Measurements from ENCODE around the gene HLCS.
"Not testable (repeated sequence)": the region's sequence is repeated elsewhere in the genome, so short reads cannot be mapped to it uniquely, and the experiment has no call there.

Gene HLCS

DNA sequence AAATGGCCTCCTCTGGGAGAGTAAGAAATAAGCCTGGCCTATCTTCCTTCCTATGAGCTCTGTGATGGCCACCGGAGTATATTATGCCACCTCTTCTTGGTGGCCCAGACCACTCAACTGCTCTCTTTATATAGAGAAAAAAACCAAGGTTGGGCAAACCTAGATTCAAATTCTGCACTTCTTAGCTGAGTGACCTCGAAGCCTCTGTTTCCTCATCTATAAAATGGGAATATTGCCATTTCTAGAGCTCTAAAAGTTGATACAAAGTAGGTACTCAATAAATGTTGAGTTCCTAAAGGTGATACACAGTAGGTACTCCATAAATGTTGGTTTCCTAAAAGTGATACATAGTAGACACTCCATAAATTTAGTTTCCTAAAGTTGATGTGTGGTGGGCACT, 120.7 kb downstream of the HLCS start:
- DNase-seq = no peak

- no peak for DNase-seq
Observed at GRCh38 chr21:36845070-36845469, 121.4 kb downstream of the HLCS start.

GRCh38 chr21:36841866-36842265, 124.6 kb downstream of the HLCS start:
- DNase-seq = no peak

- DNase-seq = no peak
Observed at GRCh38 chr21:36839735-36840134, 126.7 kb downstream of the HLCS start.

GRCh38 chr21:36839123-36839522, 127.3 kb downstream of the HLCS start:
- no peak for DNase-seq

DNA sequence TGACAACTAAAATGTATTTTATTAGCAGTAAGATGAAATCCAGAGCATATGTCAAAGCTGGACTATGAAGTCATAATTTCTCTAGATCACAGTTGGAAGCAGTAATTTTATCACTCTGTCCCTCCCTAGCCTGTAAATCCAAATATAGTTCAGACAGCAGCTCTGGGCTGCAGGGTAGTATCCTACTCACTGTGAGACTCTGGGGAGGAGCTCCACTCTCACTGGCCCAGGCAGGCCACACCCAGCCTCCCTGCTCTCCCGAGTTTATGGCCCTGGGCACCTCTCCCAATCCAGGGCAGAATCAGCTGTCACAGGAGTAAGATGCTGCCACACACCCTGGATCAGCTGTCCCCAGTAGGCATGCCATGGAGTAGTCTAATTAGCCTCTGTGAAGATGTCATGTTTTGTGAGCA, 131.1 kb downstream of the HLCS start:
- DNase-seq = no peak

DNA sequence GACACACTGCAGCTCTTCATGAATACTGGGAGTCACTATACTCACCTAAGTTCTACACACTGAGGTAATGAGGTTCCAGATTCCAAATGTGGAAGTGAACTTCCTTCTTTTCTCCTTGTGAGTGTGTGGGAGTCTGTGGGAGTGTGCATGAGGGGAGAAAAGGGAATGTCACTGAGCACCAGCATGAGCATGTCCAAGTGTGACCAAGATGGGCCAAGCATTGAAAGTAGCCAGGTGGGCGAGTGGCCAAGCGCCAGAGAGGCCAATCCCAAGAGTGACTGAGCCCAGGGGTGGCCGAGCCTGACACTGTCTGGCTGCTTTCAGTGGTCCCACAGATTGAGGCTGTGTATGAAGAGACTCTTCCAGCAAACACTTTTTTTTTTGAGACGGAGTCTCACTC, 132.3 kb downstream of the HLCS start:
- DNase-seq = no peak

DNA sequence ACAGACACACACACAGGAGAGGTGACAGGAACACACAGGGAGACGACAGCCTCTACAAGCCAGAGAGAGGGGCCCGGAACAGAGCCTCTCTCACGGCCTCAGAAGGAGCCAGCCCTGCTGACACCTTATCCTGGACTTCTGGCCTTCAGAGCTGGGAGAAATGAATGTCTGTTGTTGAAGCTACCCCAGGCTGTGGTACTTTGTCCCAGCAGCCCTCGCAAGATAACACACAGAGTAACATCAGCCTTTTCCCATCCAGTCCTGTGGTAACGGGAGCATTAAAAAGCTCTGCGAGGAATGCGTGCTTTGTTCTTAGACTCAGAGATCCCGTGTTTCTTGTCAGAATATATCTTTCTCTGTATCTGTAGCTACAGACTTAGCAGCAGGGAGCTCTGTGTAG, 136.4 kb downstream of the HLCS start:
- no peak for DNase-seq

- DNase-seq = no peak
Observed at GRCh38 chr21:36828891-36829515, 137.5 kb downstream of the HLCS start.

DNA sequence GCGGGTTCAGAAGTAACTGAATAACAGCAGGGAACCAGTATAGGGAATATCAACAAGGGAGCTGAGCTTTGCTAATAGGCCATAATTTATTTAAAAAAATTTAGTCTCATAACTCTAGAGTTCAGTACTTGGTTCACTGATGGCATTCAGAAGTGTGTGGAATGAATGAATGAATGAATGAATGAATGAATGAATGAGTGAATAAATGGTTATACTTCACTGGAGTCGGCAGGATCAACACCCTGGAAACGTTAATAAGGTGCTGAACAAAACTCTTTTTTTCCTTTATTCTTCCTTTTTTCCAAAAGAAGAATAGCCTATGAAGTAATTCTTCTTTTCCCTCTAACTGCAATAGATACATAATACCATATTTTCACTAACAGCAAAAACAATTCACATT, 138.3 kb downstream of the HLCS start:
- no peak for DNase-seq

GRCh38 chr21:36825658-36826057, 140.8 kb downstream of the HLCS start:
- DNase-seq = no peak

DNA sequence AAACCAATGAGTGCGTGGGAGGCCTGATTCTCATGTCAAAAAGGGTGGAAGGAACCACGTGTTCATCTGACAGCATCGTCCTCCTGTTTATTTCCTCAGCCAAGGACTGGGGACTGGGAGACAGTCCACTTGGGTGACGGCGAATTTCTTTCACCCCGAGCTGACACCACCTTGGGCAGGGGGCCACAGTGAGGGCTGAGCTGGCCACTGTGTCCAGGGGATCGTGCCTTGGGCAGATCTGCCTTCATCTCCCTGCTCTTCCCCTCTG, 145.5 kb downstream of the HLCS start:
- no peak for DNase-seq

DNA sequence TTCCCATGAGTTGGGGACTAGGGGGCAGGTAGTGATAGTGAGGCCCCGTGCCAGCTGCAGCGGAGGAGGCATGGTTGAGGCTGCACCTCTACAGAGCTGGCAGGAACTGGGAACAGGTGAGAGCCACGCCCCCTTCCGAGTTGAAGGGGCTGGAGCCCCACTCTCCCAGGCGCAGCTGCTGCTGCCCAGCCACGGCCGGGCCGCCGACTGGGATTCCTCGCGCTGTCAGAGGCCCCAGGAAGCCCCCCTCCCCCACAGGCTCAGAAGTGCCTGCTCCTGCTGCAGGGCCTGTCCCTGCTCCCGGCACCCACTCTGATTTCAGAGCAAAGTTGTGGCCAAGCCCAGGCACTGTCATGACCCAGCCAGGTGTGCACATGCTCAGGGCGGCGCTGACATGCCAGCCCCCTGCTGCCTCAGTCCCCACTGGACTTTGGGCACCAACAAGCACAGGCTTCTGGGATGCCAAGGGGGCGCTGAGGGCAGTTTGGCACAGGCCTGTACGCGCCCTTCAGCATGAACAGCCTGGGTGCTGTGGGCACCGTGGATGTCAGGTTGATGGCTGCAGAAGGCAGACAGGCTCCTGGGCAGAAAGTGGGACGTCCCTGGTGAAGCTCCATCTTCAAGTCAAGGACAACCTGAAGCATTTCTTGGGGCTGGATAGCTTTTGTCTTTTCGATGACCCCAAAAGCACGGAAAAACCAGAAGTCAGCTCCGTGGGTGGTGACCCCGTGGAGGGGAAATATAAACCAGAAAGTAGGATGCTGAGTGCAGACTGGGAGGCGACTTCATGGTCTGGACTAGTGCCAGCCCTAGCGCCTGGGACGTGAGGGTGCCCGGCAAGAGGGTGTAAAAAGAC, 146.1 kb downstream of the HLCS start:
- DNase-seq = no peak

GRCh38 chr21:36817732-36818450, 148.6 kb downstream of the HLCS start:
- DNase-seq = no peak

- no peak for DNase-seq
Observed at GRCh38 chr21:36816561-36817130, 149.8 kb downstream of the HLCS start.

DNA sequence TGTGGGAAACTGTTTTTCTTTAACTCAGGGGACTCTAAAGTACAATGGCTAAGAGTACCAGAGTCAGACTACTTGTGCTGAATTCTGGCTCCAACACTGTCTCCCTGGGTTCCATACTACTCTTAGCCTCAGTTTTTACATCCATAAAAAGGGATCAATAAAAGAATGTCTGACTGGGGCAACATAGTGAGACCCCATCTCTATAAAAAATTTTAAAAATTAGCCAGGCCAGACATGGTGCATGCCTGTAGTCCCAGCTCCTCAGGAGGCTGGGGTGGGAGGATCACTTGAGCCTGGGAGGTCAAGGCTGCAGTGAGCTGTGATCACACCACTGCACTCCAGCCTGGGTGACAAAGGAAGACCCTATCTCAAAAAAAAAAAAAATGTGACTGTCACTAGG, 150.4 kb downstream of the HLCS start:
- not testable (repeated sequence) for DNase-seq

GRCh38 chr21:36815284-36815683, 151.2 kb downstream of the HLCS start:
- DNase-seq = no peak

- DNase-seq = no peak
Observed at GRCh38 chr21:36813052-36813451, 153.4 kb downstream of the HLCS start.

DNA sequence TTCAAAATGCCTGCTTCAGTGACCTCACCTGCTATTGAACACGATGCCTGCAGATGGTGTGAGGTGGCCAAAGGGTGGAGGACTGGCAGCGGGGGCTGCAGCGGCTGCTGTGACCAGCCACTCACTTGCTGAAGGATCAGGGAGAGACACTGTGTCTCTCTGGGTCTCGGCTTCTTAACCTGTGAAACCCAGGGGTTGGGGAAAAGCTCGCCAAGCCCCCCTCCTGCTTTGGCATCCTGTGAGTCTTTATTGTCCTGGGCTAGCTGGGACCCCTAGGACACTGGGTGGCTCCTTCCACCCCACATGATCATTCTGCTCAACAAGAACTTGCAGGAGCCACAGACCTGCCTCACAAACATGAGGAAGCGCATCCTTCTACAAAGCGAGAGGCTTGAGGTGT, 154.7 kb downstream of the HLCS start:
- DNase-seq = no peak

DNA sequence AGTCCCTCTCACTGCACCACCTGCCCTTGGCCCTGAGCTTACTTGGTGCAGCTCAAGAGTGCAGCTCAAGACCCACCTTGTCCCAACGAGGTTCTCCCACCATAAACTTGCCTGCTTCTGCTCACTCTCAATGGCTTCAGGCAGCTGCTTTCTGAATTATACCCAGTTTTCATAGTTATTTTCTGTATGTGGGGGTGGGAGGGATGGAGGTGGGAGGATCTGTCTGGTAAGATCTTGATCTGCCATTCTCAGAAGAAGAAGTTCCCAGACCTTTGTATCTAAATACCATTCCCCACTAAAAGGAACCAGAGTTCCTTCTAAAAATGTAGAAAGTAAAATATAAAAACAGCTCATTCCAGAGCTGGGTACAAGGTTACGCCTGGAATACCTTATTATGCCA, 156.0 kb downstream of the HLCS start:
- DNase-seq = no peak

- DNase-seq = no peak
Observed at GRCh38 chr21:36807422-36807928, 159.0 kb downstream of the HLCS start.

DNA sequence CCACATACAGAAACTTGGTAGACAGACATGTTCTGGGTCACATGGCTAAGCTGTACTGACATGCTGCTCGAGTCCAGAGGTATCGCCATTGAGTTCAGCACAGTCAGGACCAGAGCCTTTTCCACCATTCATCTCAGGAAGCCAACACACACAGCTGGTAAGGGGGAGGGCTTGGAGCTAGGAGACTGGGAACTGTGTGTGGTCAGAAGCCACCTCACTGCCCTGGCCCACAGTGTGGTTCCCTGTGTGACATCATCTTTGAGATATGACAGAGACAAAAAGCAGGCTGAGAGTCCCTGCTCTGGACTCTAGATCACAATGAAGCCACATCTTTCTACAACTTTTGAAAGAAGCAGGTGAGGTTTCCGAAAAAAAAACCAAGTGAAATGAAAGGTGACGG, 160.4 kb downstream of the HLCS start:
- no peak for DNase-seq

- no peak for DNase-seq
Observed at GRCh38 chr21:36804874-36805611, 161.4 kb downstream of the HLCS start.
